Astrocyte (in vitro differentiated cells and primary cell): ENCODE data around the gene HEATR3. TPM values are rescaled to one million over a fixed set of nuclear protein-coding genes. Genes with fewer than 3 reads are reported as not detected.

ENCODE experiments used
- DNase-seq: peaks from one replicate; pipeline ENCODE4 v3.0.0-alpha.2; 2010; ENCODE audit warnings: low read depth
- FAIRE-seq: peaks from 2 replicates; lab custom pipeline; 2011; peaks lifted over from hg19 to GRCh38; lab: Jason Lieb, UNC
- H2AFZ ChIP-seq: 2 replicates; pipeline ENCODE4 v1.6.0; 2012; ENCODE audit warnings: low read depth, low read length, inconsistent platforms
- H3K27ac ChIP-seq: 2 replicates; pipeline ENCODE4 v1.5.1; 2011; ENCODE audit warnings: low read depth, low read length, inconsistent platforms
- H3K27me3 ChIP-seq: 2 replicates; pipeline ENCODE4 v1.6.0; 2011; ENCODE audit warnings: low read length, inconsistent platforms; ENCODE audit not compliant: insufficient read depth
- H3K36me3 ChIP-seq: 2 replicates; pipeline ENCODE4 v1.5.1; 2011; ENCODE audit warnings: low read length, inconsistent platforms; ENCODE audit not compliant: insufficient read depth
- H3K4me1 ChIP-seq: 2 replicates; pipeline ENCODE4 v1.5.1; 2011; ENCODE audit warnings: low read length, inconsistent platforms; ENCODE audit not compliant: insufficient read depth
- H3K4me2 ChIP-seq: 2 replicates; pipeline ENCODE4 v1.6.0; 2012; ENCODE audit warnings: low read length, inconsistent platforms
- H3K4me3 ChIP-seq: 2 replicates; pipeline ENCODE4 v1.5.1; 2011; ENCODE audit warnings: low read depth, mild to moderate bottlenecking, low read length, inconsistent platforms; ENCODE audit not compliant: insufficient read depth
- H3K79me2 ChIP-seq: 2 replicates; pipeline ENCODE4 v1.6.0; 2012; ENCODE audit warnings: mild to moderate bottlenecking, low read length, inconsistent platforms; ENCODE audit not compliant: insufficient read depth
- H3K9ac ChIP-seq: 2 replicates; pipeline ENCODE4 v1.6.0; 2012; ENCODE audit warnings: mild to moderate bottlenecking, low read length, inconsistent platforms
- H3K9me3 ChIP-seq: 2 replicates; pipeline ENCODE4 v1.5.1; 2012; ENCODE audit warnings: low read depth, mild to moderate bottlenecking, low read length, inconsistent platforms; ENCODE audit not compliant: insufficient read depth
- H4K20me1 ChIP-seq: 2 replicates; pipeline ENCODE4 v1.6.0; 2012; ENCODE audit warnings: low read length, inconsistent platforms; ENCODE audit not compliant: insufficient read depth
- H3K27ac Mint-ChIP-seq: one replicate; pipeline ENCODE4 v1.8.0; 2021; ENCODE audit warnings: mild to moderate bottlenecking, mixed read lengths; ENCODE audit not compliant: unreplicated experiment
- H3K27me3 Mint-ChIP-seq: one replicate; pipeline ENCODE4 v1.8.0; 2021; ENCODE audit warnings: low read depth, mixed read lengths; ENCODE audit not compliant: unreplicated experiment
- H3K36me3 Mint-ChIP-seq: one replicate; pipeline ENCODE4 v1.8.0; 2021; ENCODE audit warnings: low read depth, mixed read lengths; ENCODE audit not compliant: unreplicated experiment
- H3K4me1 Mint-ChIP-seq: one replicate; pipeline ENCODE4 v1.8.0; 2021; ENCODE audit warnings: low read depth, mixed read lengths; ENCODE audit not compliant: unreplicated experiment
- H3K4me3 Mint-ChIP-seq: one replicate; pipeline ENCODE4 v1.8.0; 2021; ENCODE audit warnings: mild to moderate bottlenecking, moderate library complexity, mixed read lengths; ENCODE audit not compliant: unreplicated experiment
- H3K9me3 Mint-ChIP-seq: one replicate; pipeline ENCODE4 v1.8.0; 2021; ENCODE audit warnings: mild to moderate bottlenecking, mixed read lengths; ENCODE audit not compliant: unreplicated experiment
- EZH2 ChIP-seq: IDR thresholded peaks from 2 replicates; pipeline ENCODE4 v1.6.1; 2012; ENCODE audit warnings: mild to moderate bottlenecking, low read length, inconsistent platforms; ENCODE audit not compliant: insufficient read depth
- total RNA-seq: library from RNA; stranded (reverse); gene quantifications from 2 replicates; pipeline ENCODE4 v1.2.1, GENCODE V29; 2021
- TF ChIP-seq, protein P1 (sequence below): IDR thresholded peaks from 2 replicates; pipeline ENCODE4 v1.5.1; 2011; ENCODE audit warnings: low read depth, mild to moderate bottlenecking, inconsistent platforms, low read length, moderate library complexity; ENCODE audit not compliant: insufficient read depth

The HEATR3 gene
- total RNA-seq, 1 donor from 2014 or later = 26.8 TPM

DNA sequence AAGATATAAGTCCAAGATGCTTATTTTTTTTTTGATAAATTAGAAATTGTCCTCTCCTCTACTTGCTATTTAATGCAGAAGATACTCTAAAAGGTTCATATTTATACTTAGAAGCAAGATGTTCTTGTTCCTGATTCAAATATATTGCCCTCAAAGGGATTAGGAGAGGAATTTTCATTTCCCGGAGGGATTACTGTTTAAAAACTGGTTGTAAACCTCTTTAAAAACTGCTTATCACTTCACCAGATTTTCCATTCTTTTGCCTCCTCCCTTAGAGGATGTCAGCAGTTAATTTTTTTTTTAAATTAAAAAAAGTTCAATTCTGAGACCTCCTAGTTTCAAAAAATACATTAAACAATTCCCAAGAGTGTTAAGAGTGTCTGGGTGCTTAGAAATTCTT, 90.2 kb downstream of the HEATR3 start:
- FAIRE-seq (no peak), DNase-seq (no peak)
- TF ChIP-seq, protein P1, sequence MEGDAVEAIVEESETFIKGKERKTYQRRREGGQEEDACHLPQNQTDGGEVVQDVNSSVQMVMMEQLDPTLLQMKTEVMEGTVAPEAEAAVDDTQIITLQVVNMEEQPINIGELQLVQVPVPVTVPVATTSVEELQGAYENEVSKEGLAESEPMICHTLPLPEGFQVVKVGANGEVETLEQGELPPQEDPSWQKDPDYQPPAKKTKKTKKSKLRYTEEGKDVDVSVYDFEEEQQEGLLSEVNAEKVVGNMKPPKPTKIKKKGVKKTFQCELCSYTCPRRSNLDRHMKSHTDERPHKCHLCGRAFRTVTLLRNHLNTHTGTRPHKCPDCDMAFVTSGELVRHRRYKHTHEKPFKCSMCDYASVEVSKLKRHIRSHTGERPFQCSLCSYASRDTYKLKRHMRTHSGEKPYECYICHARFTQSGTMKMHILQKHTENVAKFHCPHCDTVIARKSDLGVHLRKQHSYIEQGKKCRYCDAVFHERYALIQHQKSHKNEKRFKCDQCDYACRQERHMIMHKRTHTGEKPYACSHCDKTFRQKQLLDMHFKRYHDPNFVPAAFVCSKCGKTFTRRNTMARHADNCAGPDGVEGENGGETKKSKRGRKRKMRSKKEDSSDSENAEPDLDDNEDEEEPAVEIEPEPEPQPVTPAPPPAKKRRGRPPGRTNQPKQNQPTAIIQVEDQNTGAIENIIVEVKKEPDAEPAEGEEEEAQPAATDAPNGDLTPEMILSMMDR = no peak
- TF ChIP-seq EZH2 = no peak
- Mint-ChIP-seq H3K9me3 (no peaks in the 10 kb centered on the region), H3K27ac (no peak overlapping the region), H3K4me3 (peak overlapping the region; percentile 91), H3K27me3 (no peaks in the 10 kb centered on the region), H3K36me3 (peaks cover 4% of the 10 kb centered on the region), H3K4me1 (peaks cover 20% of the 10 kb centered on the region)
- H3K4me1 ChIP-seq = peaks cover 18% of the 10 kb centered on the region
- peaks cover 68% of the 10 kb centered on the region for H4K20me1 ChIP-seq
- peaks cover 70% of the 10 kb centered on the region for H3K79me2 ChIP-seq
- H3K9me3 ChIP-seq = no peaks in the 10 kb centered on the region
- no peak overlapping the region for H3K27ac ChIP-seq
- no peak overlapping the region for H3K9ac ChIP-seq
- peak overlapping the region; percentile 81 for H3K4me3 ChIP-seq
- H3K36me3 ChIP-seq = no peaks in the 10 kb centered on the region
- H3K4me2 ChIP-seq = peak overlapping the region; percentile 100
- no peaks in the 10 kb centered on the region for H3K27me3 ChIP-seq
- no peak overlapping the region for H2AFZ ChIP-seq

Other genes starting within 250 kb of the HEATR3 start
- 10.6 and 12.4 TPM in 2 replicates for gene ZNF423, start 209.9 kb upstream of the HEATR3 start, total RNA-seq
- 31.1 and 32.1 TPM in 2 replicates for gene CNEP1R1, start 40.7 kb upstream of the HEATR3 start, total RNA-seq
- 16.1 and 17.0 TPM in 2 replicates for gene TENT4B, start 87.3 kb downstream of the HEATR3 start, total RNA-seq
- 30.3 and 33.7 TPM in 2 replicates for gene ADCY7, start 200.6 kb downstream of the HEATR3 start, total RNA-seq